D721Med (cell line): ENCODE results near the gene LSS.
A peak's percentile ranks its signal among the peaks of the same experiment; 100 is the strongest.
"Not testable (repeated sequence)": the region's sequence is repeated elsewhere in the genome, so short reads cannot be mapped to it uniquely, and the experiment has no call there.

ENCODE experiments used
- DNase-seq: peaks from one replicate; pipeline ENCODE4 v3.0.0; 2011; ENCODE audit warnings: low spot score; ENCODE audit not compliant: insufficient read length
- FAIRE-seq: peaks from 2 replicates; lab custom pipeline; 2011; peaks lifted over from hg19 to GRCh38; lab: Jason Lieb, UNC
- TF ChIP-seq, protein P1 (sequence below): IDR thresholded peaks from 2 replicates; pipeline ENCODE4 v1.5.1; 2012; ENCODE audit warnings: mild to moderate bottlenecking, control low read depth; ENCODE audit not compliant: insufficient read depth; ENCODE audit errors: missing control alignments

LSS gene

DNA sequence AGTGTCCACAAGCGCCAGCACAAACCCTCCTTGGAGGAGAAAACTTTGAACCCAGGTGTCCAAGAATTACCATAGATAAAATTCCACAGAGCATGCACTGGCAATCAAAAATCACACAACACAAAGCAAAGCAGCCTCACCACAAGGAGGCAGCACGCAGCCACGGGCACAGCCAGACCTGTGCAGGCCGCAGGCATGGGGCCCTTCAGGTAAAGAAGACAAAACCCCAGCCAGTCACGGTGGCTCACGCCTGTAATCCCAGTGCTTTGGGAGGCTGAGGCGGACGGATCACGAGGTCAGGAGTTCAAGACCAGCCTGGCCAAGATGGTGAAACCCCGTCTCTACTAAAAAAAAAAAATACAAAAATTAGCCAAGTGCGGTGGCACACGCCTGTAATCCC is 81.1 kb downstream of the LSS start:
- not testable (repeated sequence) for DNase-seq, FAIRE-seq
- TF ChIP-seq, protein P1, sequence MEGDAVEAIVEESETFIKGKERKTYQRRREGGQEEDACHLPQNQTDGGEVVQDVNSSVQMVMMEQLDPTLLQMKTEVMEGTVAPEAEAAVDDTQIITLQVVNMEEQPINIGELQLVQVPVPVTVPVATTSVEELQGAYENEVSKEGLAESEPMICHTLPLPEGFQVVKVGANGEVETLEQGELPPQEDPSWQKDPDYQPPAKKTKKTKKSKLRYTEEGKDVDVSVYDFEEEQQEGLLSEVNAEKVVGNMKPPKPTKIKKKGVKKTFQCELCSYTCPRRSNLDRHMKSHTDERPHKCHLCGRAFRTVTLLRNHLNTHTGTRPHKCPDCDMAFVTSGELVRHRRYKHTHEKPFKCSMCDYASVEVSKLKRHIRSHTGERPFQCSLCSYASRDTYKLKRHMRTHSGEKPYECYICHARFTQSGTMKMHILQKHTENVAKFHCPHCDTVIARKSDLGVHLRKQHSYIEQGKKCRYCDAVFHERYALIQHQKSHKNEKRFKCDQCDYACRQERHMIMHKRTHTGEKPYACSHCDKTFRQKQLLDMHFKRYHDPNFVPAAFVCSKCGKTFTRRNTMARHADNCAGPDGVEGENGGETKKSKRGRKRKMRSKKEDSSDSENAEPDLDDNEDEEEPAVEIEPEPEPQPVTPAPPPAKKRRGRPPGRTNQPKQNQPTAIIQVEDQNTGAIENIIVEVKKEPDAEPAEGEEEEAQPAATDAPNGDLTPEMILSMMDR, result peak; percentile 52

DNA sequence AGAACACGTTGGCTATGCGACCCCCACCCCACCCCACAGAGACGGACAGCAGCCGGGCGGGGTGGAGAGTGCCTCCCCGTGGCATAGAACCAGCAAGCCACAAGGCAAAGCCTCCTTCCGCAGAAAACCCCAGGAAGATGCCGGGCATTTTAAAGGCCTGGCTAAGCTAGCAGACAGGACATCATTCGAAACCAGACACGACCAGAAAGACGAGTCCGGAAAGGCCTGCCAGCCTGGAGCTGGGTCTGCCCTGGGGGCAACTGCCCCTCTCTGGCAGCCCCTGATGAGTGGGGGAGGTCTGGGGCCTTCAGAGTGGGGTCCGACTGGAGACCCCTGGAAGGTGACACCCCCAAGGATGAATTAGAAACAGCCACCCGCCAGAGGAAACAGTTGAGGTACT is 81.7 kb downstream of the LSS start:
- TF ChIP-seq, protein P1, result no peak
- DNase-seq (no peak), FAIRE-seq (no peak)

DNA sequence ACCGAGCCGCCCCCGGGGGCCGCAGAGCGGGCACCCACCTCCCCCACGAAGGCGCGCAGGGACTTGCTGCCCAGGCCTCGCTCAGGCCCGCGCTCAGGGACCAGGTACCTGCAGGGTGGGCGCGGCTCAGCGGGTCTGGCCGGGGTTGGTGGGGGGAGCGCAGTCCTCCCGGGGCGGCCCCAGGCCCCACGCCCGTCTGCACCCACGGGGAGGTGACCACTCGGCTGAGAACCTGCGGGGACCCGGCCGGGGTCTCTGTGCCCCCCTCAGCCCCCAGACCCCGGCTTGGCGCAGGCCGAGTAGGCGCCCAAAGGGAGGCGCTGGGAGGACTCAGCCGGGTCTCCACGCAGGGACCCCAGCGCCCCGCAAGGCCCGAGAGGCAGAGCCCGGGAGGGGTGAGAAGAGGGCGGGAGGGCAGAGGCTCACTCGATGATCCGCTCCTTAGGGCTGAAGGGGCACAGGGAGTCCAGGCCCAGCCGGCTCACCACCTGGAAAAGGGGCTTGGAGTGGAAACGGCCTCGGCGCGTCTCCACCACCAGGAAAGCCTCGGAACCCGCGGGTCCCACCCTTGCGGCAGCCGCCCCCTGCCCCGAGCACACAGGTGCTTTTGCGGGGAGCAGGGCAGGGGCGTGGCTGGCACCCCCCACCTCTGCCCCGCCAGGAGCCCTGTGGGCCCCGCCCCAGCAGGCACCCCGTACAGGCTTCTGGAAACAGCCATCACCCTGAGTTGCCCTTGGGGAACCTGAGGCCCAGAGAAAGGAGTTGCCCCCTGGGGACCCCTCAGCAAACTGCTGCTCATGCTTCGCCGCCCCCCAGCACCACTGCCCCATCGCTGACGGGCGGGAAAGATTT is 82.5 kb downstream of the LSS start:
- TF ChIP-seq, protein P1, result no peak
- DNase-seq (no peak), FAIRE-seq (no peak)

DNA sequence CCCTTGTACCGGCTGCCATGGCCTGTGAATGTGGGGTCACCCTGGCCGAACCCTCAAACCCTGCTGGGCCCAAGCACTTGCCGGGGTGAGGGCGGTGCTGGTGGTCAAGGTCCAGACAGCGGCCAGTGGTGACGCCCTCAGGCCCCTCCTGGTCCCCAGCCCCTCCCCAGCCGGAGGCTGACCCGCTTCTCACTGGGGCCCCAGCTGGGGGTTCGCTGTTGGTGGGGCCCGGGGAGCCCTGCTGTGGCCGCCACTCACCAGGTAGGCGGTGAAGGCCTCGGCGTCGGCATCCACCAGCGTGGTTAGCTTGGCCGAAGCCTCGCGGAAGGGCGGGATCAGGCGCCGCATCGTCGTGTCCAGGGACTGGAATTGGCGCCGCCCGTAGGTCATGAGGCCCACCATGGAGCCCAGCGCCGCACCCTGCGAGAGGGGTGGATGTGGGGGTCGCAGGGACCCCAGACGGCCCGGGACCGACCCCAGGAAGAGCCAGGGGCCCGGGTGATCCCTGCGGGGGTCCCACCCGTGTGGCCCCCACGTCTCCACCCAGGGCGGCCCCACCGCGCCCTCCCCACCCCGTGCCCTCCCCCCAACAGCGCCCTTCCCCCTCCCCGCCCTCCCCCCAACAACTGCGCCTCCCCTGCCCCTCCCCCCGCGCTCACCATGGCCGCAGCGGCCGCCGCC is 83.3 kb downstream of the LSS start:
- no peak for FAIRE-seq

DNA sequence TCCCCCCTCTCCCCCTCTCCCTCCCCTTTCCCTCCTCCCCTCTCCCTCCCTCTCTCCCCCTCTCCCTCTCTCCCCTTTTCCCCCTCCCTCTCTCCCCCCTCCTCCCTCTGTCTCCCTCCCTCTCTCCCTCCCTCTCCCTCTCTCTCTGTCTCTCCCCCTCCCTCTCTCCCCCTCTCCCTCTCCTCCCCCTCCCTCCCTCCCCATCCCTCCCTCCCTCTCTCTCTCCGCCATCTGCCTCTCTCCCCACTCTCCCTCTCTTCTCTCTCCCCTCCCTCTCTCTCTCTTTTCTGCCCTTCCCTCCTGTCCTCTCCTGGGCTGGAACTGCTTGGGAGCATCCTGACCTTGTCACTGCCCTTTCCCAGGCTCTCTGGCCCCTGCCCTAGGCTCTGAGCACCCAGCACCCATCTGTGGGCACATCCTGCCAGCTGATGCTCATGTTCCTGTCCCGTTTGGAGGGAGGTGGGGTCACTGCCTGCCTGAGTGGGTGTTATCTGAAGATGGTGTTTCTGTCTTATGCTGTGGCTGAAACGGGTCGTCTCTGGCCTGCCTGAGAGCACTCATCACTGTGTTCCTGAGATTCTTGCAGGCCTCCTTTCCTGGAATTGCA is 84.0 kb downstream of the LSS start:
- TF ChIP-seq, protein P1, result no peak
- no peak for FAIRE-seq
- DNase-seq, result no peak

More for the DNA sequence above, 83.3 kb downstream of the LSS start:
- TF ChIP-seq, protein P1, result no peak
- DNase-seq, result no peak

DNA sequence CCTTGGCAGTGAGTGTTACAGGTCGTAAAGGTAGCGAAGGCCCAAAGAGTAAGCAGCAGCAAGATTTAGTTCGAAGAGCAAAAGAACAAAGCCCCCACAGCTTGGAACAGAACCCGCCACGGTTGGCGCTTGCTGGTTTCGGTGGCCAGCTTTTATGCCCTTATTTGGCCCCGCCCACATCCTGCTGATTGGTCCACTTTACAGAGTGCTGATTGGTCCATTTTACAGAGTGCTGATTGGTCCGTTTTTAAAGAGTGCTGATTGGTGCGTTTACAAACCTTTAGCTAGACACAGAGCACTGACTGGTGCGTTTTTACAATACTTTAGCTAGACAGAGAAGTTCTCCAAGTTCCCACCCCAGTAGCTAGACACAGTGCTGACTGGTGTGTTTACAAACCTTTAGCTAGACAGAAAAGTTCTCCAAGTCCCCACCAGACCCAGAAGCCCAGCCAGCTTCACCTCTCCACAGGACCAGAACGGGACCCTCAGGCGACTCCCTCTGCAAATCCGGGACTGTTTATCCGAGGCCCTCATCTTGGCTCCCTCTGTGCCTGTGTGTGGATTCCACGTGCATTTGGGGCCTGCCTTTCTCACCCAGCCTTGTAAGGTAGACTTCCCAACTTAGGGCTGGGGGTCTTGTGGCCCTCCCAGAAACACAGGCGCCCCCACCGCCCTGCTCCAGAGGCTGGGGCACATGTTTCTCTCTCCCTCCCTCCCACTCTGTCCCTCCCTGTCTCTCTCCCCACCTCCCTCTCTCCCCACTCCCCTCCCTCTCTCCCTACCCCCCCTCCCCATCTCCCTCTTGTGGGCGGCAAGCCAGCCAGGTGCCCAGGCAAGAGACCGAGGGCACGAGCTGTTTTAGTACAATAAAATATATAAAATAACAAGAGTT is 85.7 kb downstream of the LSS start:
- DNase-seq, result no peak
- no peak for FAIRE-seq

More for the DNA sequence above, 85.7 kb downstream of the LSS start:
- TF ChIP-seq, protein P1, result no peak
